GM12878 (cell line): ENCODE measurements around the gene ABHD3.

Source experiments
- CTCF ChIP-seq, 3 experiments: IDR thresholded peaks in 2 of 3; conservative IDR thresholded peaks in 1 of 3; 2 replicates each; pipeline ENCODE4 v1.5.1; 2011; ENCODE audit warnings: low read depth in 3 of 3, low read length in 3 of 3, mild to moderate bottlenecking in 3 of 3, control low read depth in 2 of 3, moderate library complexity in 2 of 3, inconsistent platforms in 1 of 3, mixed read lengths in 1 of 3; ENCODE audit not compliant: control insufficient read depth in 2 of 3, insufficient read depth in 1 of 3; ENCODE audit errors: extremely low read depth in 1 of 3
- POLR2A ChIP-seq: IDR thresholded peaks from 2 replicates; pipeline ENCODE4 v1.6.1; 2011; ENCODE audit warnings: low read depth, mild to moderate bottlenecking, low read length
- POLR2AphosphoS2 ChIP-seq: IDR thresholded peaks from 2 replicates; pipeline ENCODE4 v1.6.1; 2011; ENCODE audit warnings: low read depth, mild to moderate bottlenecking, low read length, improper control_type of control experiment, moderate library complexity
- POLR2AphosphoS5 ChIP-seq: IDR thresholded peaks from 2 replicates; pipeline ENCODE4 v1.6.1; 2011; ENCODE audit warnings: mild to moderate bottlenecking, low read length, inconsistent platforms
- RELA ChIP-seq: fragments of 450-650 bp; IDR thresholded peaks from 2 replicates; pipeline ENCODE4 v1.8.0; 2014; ENCODE audit warnings: borderline replicate concordance; ENCODE audit not compliant: partially characterized antibody
- SMC3 ChIP-seq: IDR thresholded peaks from 2 replicates; pipeline ENCODE4 v1.6.1; 2011; ENCODE audit warnings: low read length, improper control_type of control experiment, borderline replicate concordance
- TAF1 ChIP-seq: IDR thresholded peaks from 2 replicates; pipeline ENCODE4 v1.6.1; 2011; ENCODE audit warnings: mild to moderate bottlenecking, low read depth, low read length, borderline replicate concordance
- TF ChIP-seq, protein P1 (sequence below): IDR thresholded peaks from 2 replicates; pipeline ENCODE4 v1.6.1; 2012; ENCODE audit warnings: low read length, inconsistent platforms

GRCh38 chr18:21678859-21679258, 25.7 kb downstream of the ABHD3 start:
- TF ChIP-seq POLR2A (no peak), SMC3 (no peak), CTCF (IDR thresholded peaks at IDR 0.05 in 2 of 3, conservative IDR thresholded peaks at IDR 0.05 in 1 of 3; ENCODE audit: control insufficient read depth in 2 of 3, extremely low read depth in 1 of 3, insufficient read depth in 1 of 3, low read depth in 3 of 3, low read length in 3 of 3) (no peak), POLR2AphosphoS2 (no peak), POLR2AphosphoS5 (no peak), TAF1 (no peak), RELA (no peak)
- TF ChIP-seq, protein P1, sequence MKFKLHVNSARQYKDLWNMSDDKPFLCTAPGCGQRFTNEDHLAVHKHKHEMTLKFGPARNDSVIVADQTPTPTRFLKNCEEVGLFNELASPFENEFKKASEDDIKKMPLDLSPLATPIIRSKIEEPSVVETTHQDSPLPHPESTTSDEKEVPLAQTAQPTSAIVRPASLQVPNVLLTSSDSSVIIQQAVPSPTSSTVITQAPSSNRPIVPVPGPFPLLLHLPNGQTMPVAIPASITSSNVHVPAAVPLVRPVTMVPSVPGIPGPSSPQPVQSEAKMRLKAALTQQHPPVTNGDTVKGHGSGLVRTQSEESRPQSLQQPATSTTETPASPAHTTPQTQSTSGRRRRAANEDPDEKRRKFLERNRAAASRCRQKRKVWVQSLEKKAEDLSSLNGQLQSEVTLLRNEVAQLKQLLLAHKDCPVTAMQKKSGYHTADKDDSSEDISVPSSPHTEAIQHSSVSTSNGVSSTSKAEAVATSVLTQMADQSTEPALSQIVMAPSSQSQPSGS = no peak
